Bronchial epithelial cell (primary cell): ENCODE data around the gene JAG2. TPM values are rescaled to one million over a fixed set of nuclear protein-coding genes. Genes with fewer than 3 reads are reported as not detected.

Experiments
- DNase-seq: peaks from one replicate; pipeline ENCODE4 v3.0.0-alpha.2; 2010; ENCODE audit warnings: low read depth
- FAIRE-seq: peaks from 2 replicates; lab custom pipeline; 2011; peaks lifted over from hg19 to GRCh38; lab: Jason Lieb, UNC
- H3K27me3 ChIP-seq: 2 replicates; pipeline ENCODE4 v1.5.1; 2011; ENCODE audit warnings: low read length; ENCODE audit not compliant: control insufficient read depth, insufficient read depth
- H3K36me3 ChIP-seq: 2 replicates; pipeline ENCODE4 v1.5.1; 2011; ENCODE audit warnings: low read length; ENCODE audit not compliant: control insufficient read depth, insufficient read depth
- H3K4me3 ChIP-seq: 2 replicates; pipeline ENCODE4 v1.5.1; 2011; ENCODE audit warnings: mild to moderate bottlenecking, low read depth, low read length, control low read depth
- CTCF ChIP-seq: IDR thresholded peaks from 2 replicates; pipeline ENCODE4 v1.5.1; 2011; ENCODE audit warnings: mild to moderate bottlenecking, moderate library complexity, low read length, control low read depth, inconsistent platforms; ENCODE audit not compliant: insufficient read depth, severe bottlenecking
- total RNA-seq: library from RNA; depleted of rRNA; stranded (reverse); fragments of >200 nt; gene quantifications from 2 replicates; pipeline ENCODE4 v1.2.1, GENCODE V29; 2014

The JAG2 gene
- total RNA-seq, 1 donor from 2014 or later = 45.3 TPM

- FAIRE-seq (no peak), DNase-seq (no peak)
- no peak for TF ChIP-seq CTCF
- H3K27me3 ChIP-seq = no peaks in the 10 kb centered on the region
- H3K4me3 ChIP-seq = no peak overlapping the region
- H3K36me3 ChIP-seq = peaks cover 46% of the 10 kb centered on the region
Observed at GRCh38 chr14:105152794-105153241, 15.8 kb downstream of the JAG2 start.

- no peak for FAIRE-seq
Observed at GRCh38 chr14:105151838-105152793, 16.5 kb downstream of the JAG2 start.

GRCh38 chr14:105151084-105151837 is 17.3 kb downstream of the JAG2 start:
- Histone ChIP-seq H3K36me3 (peaks cover 46% of the 10 kb centered on the region), H3K27me3 (no peaks in the 10 kb centered on the region), H3K4me3 (no peak overlapping the region)
- FAIRE-seq (no peak), DNase-seq (no peak)
- TF ChIP-seq CTCF = no peak

More at GRCh38 chr14:105151838-105152793, 16.5 kb downstream of the JAG2 start:
- no peak for TF ChIP-seq CTCF
- H3K4me3 ChIP-seq = no peak overlapping the region
- no peaks in the 10 kb centered on the region for H3K27me3 ChIP-seq
- DNase-seq = no peak
- peaks cover 43% of the 10 kb centered on the region for H3K36me3 ChIP-seq

- no peak for FAIRE-seq
- H3K4me3 ChIP-seq = no peak overlapping the region
- no peaks in the 10 kb centered on the region for H3K27me3 ChIP-seq
- no peak for TF ChIP-seq CTCF
- peaks cover 47% of the 10 kb centered on the region for H3K36me3 ChIP-seq
- no peak for DNase-seq
Observed at GRCh38 chr14:105150368-105151083, 18.1 kb downstream of the JAG2 start.

- Histone ChIP-seq H3K27me3 (no peaks in the 10 kb centered on the region), H3K36me3 (peaks cover 47% of the 10 kb centered on the region), H3K4me3 (no peak overlapping the region)
- FAIRE-seq = no peak
- TF ChIP-seq CTCF = no peak
- no peak for DNase-seq
Observed at GRCh38 chr14:105150026-105150367, 18.6 kb downstream of the JAG2 start.
